GM04503 (cell line): ENCODE measurements around the gene ABHD10.
A peak's percentile ranks its signal among the peaks of the same experiment; 100 is the strongest.

Source experiments
- DNase-seq: peaks from one replicate; pipeline ENCODE4 v3.0.0-alpha.2; 2012; ENCODE audit warnings: low read depth

Gene ABHD10

DNA sequence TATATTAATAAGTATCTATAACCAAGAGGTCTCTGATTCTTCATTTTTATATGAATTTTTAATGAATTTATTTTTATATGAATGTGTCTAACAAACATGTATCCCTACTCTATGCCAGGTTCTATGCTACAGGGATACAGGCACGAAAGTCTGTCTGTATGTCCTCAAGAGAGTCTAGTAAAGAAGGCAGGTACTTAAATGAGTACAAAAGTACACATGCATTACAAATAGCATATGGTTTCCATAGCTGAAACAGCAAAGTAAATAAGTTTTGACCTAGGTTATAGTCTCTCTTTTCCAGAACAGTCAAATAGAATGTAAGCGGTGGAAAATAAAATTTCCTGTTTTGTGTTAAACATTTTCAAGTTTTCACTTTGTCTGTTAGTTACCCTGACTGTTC lies 13.3 kb upstream of the ABHD10 start:
- DNase-seq, result no peak

GRCh38 chr3:111967068-111967467 lies 11.8 kb upstream of the ABHD10 start:
- DNase-seq, result no peak

DNA sequence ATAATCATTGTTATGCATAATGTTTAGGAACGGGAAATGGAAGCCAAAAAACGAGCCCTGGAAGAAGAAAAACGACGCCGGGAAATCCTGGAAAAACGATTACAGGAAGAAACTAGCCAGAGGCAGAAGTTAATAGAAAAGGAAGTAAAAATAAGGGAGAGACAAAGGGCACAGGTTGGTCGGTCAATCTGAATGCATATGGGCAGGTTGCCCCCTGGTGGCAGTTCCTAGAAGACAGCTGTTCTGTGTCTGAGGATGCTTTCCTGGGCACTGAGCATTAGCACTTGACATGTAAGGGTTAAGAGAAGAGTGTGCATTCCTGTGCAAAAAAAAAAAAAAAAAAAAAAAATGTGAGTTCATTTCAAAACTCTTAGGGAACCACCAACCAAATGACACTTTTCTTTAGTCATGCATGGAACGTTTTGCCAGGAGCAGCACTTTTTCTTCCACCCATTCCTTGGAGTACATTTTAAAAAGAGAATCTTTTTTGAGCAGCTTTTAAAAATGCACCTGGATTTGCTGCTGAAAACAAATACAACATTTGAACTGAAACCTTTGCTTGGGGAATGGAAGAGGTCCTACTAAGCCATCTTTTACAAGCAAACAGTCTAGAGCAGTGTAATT lies 11.1 kb upstream of the ABHD10 start:
- DNase-seq, result no peak

DNA sequence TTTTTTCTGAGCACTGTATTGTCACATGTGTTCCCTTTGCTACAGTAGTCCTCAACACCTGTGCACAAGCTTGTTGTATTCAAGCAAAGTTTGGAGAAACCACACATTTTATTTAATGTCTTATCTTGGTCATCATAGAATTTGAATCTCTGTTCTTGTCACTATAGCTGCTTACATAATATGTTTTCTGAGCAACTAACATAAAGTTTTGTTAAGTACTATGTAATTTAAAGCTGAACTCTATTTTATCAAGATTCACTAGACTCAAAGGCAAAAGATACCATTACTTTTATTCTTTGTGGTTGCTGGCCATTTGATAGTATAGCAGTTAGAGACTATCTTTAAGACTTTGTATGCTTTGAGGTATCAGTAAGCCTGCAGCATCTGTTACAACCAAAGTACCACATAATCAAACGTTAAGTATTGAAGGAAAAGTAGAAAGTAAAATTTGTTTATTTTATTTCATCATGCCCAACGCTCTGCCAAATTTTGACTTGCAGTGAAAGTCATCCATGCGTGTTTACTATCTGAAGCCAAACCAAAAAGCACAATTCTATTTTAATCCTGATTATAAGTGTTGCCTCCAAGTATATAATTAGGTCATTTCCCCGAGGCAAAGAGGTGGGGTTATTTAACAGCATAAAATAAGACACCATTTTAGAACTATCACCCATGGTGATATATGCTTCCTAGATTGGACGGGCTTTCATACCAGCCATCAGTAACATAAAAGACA lies 10.3 kb upstream of the ABHD10 start:
- DNase-seq, result no peak

DNA sequence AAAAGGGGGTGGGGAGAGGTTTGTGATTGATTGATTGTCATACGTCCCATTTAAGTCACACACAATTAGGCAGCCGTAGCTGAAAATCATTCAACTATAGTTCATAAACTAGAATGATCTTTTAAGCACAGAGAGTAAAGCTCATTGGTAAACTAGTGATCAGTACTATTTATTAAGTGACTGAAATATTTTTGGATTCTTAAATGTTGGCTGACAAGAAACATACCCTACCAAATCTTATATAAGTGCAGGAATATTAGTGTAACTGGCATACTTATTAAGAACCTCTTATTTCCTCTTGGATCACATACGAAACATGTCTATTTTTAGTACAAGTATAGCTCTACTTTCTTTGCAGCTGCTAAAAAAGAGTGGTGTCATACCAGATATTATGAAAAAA lies 8.4 kb upstream of the ABHD10 start:
- no peak for DNase-seq

GRCh38 chr3:111971533-111972130 lies 7.2 kb upstream of the ABHD10 start:
- no peak for DNase-seq

- DNase-seq, result no peak
These were observed 5.9 kb upstream of the ABHD10 start for GRCh38 chr3:111972891-111973290.

GRCh38 chr3:111975131-111975530 lies 3.7 kb upstream of the ABHD10 start:
- DNase-seq, result no peak

DNA sequence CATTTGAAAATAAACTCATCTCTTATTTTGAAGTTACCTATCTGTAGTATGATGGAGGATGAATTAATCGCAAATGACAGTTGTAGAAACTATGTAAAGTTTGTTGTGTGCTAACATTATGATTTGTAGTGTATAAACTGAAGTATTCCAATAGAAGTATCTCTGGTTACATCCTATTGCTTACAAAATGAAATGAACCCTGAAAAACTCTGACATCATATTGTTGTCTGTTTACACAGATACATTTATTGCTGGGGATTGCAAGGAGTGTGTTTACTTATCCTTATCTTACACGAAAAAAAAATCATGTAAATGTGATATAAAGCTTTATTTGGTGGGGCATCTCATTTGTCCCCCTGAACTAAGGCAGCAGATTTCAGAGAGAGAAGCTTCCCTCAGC lies 2.6 kb upstream of the ABHD10 start:
- no peak for DNase-seq

DNA sequence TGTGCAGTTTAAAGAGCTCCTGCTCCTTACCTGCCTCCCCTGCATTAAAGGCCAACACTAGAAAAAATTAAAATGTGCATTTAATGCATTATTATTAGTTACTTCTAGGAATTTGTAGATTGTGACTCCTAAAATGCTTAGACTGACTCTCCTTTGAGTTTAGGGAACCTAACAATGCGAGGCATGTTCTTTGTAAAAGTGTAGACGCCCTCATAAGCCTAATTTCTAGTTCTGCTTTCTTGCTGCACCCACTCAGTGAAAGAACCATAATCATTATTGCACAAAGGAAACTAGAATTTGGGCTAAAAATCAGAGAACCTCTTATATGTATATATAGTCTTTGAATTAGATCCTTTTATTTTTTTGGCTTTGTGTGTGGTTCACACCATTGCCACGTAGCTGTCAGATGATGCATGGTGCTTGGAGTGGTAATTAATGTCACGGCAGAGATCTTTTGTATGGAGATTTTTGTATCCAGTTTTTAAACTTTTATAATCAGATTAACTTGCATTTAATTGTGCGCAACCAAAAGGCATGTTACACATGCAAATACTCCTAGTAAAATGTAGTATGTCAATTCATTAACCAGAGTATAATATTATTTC lies 710 bp downstream of the ABHD10 start:
- no peak for DNase-seq

- no peak for DNase-seq
These were observed 2.1 kb downstream of the ABHD10 start for GRCh38 chr3:111980716-111981456.

DNA sequence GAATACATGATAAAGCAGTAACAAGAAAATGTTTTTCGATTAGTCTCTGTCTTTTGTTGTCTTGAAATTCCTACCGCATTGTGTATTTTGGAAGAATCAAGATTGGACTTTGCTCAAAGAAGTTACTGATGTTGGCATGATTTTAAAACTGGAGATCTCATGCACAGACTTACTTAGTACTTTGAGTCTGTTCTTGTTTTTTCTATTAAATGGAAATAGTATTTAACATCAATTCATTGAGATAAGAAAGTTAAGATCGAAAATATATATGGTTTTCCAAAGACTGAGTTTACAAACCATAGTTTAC lies 2.6 kb downstream of the ABHD10 start:
- DNase-seq, result no peak

DNA sequence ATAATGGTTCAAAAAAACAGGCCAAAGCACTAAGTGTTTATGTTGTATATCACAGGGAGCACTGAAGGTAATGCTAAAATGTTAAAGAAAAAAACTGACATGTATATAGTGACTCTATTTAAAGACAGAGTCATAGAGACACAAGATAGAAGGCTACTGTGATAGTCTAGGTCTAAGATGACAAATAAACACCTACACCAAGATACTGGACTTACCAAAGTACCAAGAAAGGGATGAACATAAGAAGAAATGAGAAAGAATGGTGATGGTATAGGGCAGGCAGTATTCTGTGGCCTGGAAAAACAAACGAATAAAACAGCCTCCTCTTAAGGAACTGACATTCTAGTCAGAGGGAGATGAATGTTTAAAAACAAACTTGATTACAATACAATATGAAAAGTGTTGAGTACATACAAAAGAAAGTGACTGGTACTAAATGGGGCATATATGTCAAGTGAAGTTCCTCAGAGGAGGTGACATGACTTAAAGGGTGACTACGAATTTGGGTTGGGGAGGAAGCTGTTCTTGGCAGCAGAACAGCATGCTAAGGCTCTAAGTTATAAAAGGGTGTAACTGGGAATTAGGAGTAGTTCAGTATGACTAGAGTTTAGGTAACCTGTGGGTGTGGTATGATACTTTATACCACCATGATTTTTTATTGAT lies 5.9 kb downstream of the ABHD10 start:
- no peak for DNase-seq

GRCh38 chr3:111986800-111987199 lies 8.0 kb downstream of the ABHD10 start:
- no peak for DNase-seq

GRCh38 chr3:111989061-111989678 lies 10.3 kb downstream of the ABHD10 start:
- peak; percentile 30 for DNase-seq

DNA sequence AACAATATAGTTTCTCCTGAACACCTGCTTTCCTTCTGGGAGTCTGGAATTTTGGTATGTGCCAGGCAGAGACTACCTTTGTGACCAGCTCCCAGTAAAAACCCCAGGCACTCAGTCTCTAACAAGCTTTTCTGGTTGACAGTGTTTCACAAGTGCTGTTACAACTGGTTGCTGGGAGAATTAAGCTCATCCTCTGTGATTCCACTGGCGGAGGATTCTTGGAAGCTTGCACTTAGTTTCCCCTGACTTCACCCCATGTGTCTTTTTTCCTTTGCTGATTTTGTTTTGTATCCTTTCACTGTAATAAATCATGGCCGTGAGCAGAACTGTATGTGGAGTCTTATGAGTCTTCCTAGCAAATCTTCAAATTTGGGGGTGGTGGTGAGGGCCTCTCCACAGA lies 14.2 kb downstream of the ABHD10 start:
- DNase-seq, result no peak

GRCh38 chr3:111998636-111999483 lies 20.0 kb downstream of the ABHD10 start, which contains the start of gene TAGLN3:
Gene TAGLN3, plus strand, starts transcription at chr3:111998922. Its CDS starts 501 bp downstream, at chr3:111999423.
- no peak for DNase-seq

- no peak for DNase-seq
These were observed 20.9 kb downstream of the ABHD10 start for GRCh38 chr3:111999484-112000324.

GRCh38 chr3:112000367-112000771 lies 21.5 kb downstream of the ABHD10 start:
- no peak for DNase-seq

DNA sequence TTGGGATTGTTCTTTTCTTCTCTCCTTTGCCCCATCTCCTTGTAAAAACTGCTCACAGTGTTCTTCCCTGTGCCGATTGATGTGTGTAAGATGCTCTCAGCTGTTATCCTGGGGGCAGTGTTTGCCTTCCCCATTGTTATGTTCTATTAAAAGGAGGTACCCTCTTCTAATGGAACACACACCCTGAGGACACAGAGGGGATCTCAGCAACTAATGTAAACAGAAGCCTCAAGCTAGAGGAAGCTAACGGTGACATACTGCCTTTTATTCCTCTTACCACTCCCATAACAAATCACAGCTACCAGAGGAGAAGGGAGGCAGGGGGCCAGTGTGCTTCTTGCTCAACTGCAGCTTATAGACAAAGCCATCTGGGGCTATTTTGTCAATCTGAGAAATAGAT lies 22.1 kb downstream of the ABHD10 start:
- no peak for DNase-seq
